Smooth muscle cell (in vitro differentiated cells): ENCODE data around the gene C16orf87. TPM values are rescaled to one million over a fixed set of nuclear protein-coding genes. Genes with fewer than 3 reads are reported as not detected.

ENCODE experiments used
- DNase-seq: peaks from one replicate; lab custom pipeline; 2025; ENCODE audit not compliant: unreplicated experiment; lab: John Stamatoyannopoulos, UW
- H2AFZ ChIP-seq: fragments of 200-600 bp; sonication (generic); 2 replicates; pipeline ENCODE4 v1.6.0; 2016; ENCODE audit warnings: antibody characterized with exemption, low read depth, mild to moderate bottlenecking
- H3F3A ChIP-seq: fragments of 200-600 bp; sonication (generic); 2 replicates; pipeline ENCODE4 v1.6.0; 2017; ENCODE audit warnings: antibody characterized with exemption, low read depth
- H3K27ac ChIP-seq: fragments of 200-600 bp; sonication (generic); 2 replicates; pipeline ENCODE4 v1.5.1; 2016; ENCODE audit warnings: low read depth, mild to moderate bottlenecking
- H3K27me3 ChIP-seq: fragments of 200-600 bp; sonication (generic); 2 replicates; pipeline ENCODE4 v1.6.1; 2016; ENCODE audit warnings: low read depth, mild to moderate bottlenecking
- H3K36me3 ChIP-seq: fragments of 200-600 bp; sonication (generic); 2 replicates; pipeline ENCODE4 v1.5.1; 2016; ENCODE audit warnings: low read depth
- H3K4me1 ChIP-seq: fragments of 200-600 bp; sonication (generic); 2 replicates; pipeline ENCODE4 v1.5.1; 2016; ENCODE audit warnings: low read depth
- H3K4me2 ChIP-seq: fragments of 200-600 bp; sonication (generic); 2 replicates; pipeline ENCODE4 v1.6.0; 2016; ENCODE audit warnings: mild to moderate bottlenecking
- H3K4me3 ChIP-seq: fragments of 200-600 bp; sonication (generic); 2 replicates; pipeline ENCODE4 v1.5.1; 2016; ENCODE audit warnings: mild to moderate bottlenecking
- H3K79me2 ChIP-seq: fragments of 200-600 bp; sonication (generic); 2 replicates; pipeline ENCODE4 v1.6.0; 2016; ENCODE audit warnings: low read depth, mild to moderate bottlenecking
- H3K9ac ChIP-seq: fragments of 200-600 bp; sonication (generic); 2 replicates; pipeline ENCODE4 v1.6.0; 2016; ENCODE audit warnings: low read depth
- H3K9me3 ChIP-seq: fragments of 200-600 bp; sonication (generic); replicated peaks from 2 replicates; pipeline ENCODE4 v1.5.1; 2016; ENCODE audit warnings: low read depth
- H4K20me1 ChIP-seq: fragments of 200-600 bp; sonication (generic); 2 replicates; pipeline ENCODE4 v1.6.0; 2016; ENCODE audit warnings: low read depth
- CTCF ChIP-seq: fragments of 200-600 bp; sonication (generic); IDR thresholded peaks from 2 replicates; pipeline ENCODE4 v1.5.1; 2017; ENCODE audit warnings: borderline replicate concordance, mild to moderate bottlenecking, antibody characterized with exemption; ENCODE audit not compliant: insufficient read depth, poor library complexity, severe bottlenecking
- WGBS: methylation state at CpG from one replicate; pipeline ENCODE4 v1.1.7; 2016; ENCODE audit warnings: low lambda C conversion rate; 5-methylcytosine and 5-hydroxymethylcytosine counted together
- polyA plus RNA-seq: library from polyadenylated mRNA; unstranded; fragments of >200 nt; fragmentation: Nextera tagmentation; extraction: Ambion mirVana; gene quantifications from 2 replicates; pipeline ENCODE4 v1.2.1, GENCODE V29; 2016
- total RNA-seq: library from RNA; depleted of rRNA; stranded (reverse); fragments of >200 nt; gene quantifications from 2 replicates; pipeline ENCODE4 v1.2.3, GENCODE V29; 2014

C16orf87 gene
- total and polyA plus RNA-seq, 2 experiments from 2014 or later = 19.6 to 21.5 TPM

- 98% methylated on average over 3 of the region's 3 CpGs for WGBS
Observed at GRCh38 chr16:46803373-46803772, 27.6 kb downstream of the C16orf87 start.

DNA sequence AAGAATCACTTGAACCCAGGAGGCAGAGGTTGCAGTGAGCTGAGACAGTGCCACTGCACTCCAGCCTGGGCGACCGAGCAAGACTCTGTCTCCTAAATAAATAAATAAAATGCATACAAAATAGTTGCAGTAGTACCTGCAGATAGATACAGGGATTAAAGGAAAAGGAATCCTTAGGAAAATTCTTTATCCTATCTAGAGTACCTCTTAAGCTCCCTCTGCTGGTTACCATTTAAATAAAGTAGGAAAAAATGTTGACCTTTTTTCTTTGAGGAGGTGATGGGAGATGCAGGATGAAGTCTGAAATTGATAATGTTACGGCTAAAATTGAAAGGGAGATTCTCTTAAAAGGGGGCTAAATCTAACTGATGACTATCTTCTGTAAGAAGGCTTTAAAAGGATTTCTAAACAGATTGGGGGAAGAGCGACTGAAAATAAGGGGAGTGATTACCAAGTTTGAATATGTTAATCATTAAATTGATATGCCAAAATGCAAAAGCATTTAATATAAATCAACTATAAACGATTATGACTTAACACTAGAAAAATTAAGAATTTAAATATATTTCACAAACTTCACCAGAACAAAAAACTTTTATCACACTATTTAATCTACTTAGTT, 29.4 kb downstream of the C16orf87 start:
- no peak overlapping the region for H3K4me2 ChIP-seq
- H3K79me2 ChIP-seq = peaks cover 31% of the 10 kb centered on the region
- peaks cover 4% of the 10 kb centered on the region for H3K36me3 ChIP-seq
- DNase-seq = no peak
- H4K20me1 ChIP-seq = peaks cover 1% of the 10 kb centered on the region
- no peak overlapping the region for H2AFZ ChIP-seq
- no peak overlapping the region for H3K9ac ChIP-seq
- H3K27me3 ChIP-seq = no peaks in the 10 kb centered on the region
- H3F3A ChIP-seq = no peaks in the 10 kb centered on the region
- peak; percentile 49 for TF ChIP-seq CTCF
- H3K4me1 ChIP-seq = no peaks in the 10 kb centered on the region
- no peak overlapping the region for H3K4me3 ChIP-seq
- H3K9me3 ChIP-seq = no peaks in the 10 kb centered on the region
- H3K27ac ChIP-seq = no peak overlapping the region
- 79% methylated on average over 5 of the region's 5 CpGs for WGBS

More at GRCh38 chr16:46803373-46803772, 27.6 kb downstream of the C16orf87 start:
- H3K9ac ChIP-seq = no peak overlapping the region
- peaks cover 16% of the 10 kb centered on the region for H4K20me1 ChIP-seq
- H3K4me3 ChIP-seq = no peak overlapping the region
- H3K9me3 ChIP-seq = no peaks in the 10 kb centered on the region
- no peak for TF ChIP-seq CTCF
- peaks cover 40% of the 10 kb centered on the region for H3K79me2 ChIP-seq
- no peaks in the 10 kb centered on the region for H3K4me1 ChIP-seq
- no peak overlapping the region for H2AFZ ChIP-seq
- no peaks in the 10 kb centered on the region for H3K36me3 ChIP-seq
- no peak overlapping the region for H3K27ac ChIP-seq
- no peaks in the 10 kb centered on the region for H3K27me3 ChIP-seq
- DNase-seq = no peak
- no peaks in the 10 kb centered on the region for H3F3A ChIP-seq
- H3K4me2 ChIP-seq = no peak overlapping the region

GRCh38 chr16:46800494-46800893, 30.5 kb downstream of the C16orf87 start:
- Histone ChIP-seq H2AFZ (no peak overlapping the region), H3K27me3 (no peaks in the 10 kb centered on the region), H3K4me1 (no peaks in the 10 kb centered on the region), H3K4me3 (no peak overlapping the region), H3K79me2 (peaks cover 25% of the 10 kb centered on the region), H3F3A (no peaks in the 10 kb centered on the region), H3K36me3 (peaks cover 8% of the 10 kb centered on the region), H3K4me2 (no peak overlapping the region), H4K20me1 (no peaks in the 10 kb centered on the region), H3K27ac (no peak overlapping the region), H3K9me3 (no peaks in the 10 kb centered on the region), H3K9ac (no peak overlapping the region)
- no peak for DNase-seq
- WGBS = 94% methylated on average over 1 of the region's 1 CpG
- no peak for TF ChIP-seq CTCF

GRCh38 chr16:46797501-46797900, 33.5 kb downstream of the C16orf87 start:
- Histone ChIP-seq H3K9ac (no peak overlapping the region), H3K27ac (no peak overlapping the region), H4K20me1 (no peaks in the 10 kb centered on the region), H3K4me2 (no peak overlapping the region), H3K79me2 (peaks cover 4% of the 10 kb centered on the region), H3K4me1 (no peaks in the 10 kb centered on the region), H2AFZ (no peak overlapping the region), H3F3A (no peaks in the 10 kb centered on the region), H3K27me3 (no peaks in the 10 kb centered on the region), H3K4me3 (no peak overlapping the region), H3K36me3 (peaks cover 12% of the 10 kb centered on the region), H3K9me3 (peaks cover 5% of the 10 kb centered on the region)
- 99% methylated on average over 4 of the region's 4 CpGs for WGBS
- DNase-seq = no peak
- no peak for TF ChIP-seq CTCF
